Endometrium (tissue), 2 donors: ENCODE results near the gene EVA1A.

Experiments used
- FAIRE-seq: peaks from 2 replicates; lab custom pipeline; 2012; peaks lifted over from hg19 to GRCh38; lab: Jason Lieb, UNC
- donor health status: control.
- donor health status: control.

The EVA1A gene

GRCh38 chr2:75560768-75561565 is at the start of gene EVA1A:
Gene EVA1A (minus strand): TSS chr2:75560939. CDS start chr2:75518140, 42,799 bp downstream.
- FAIRE-seq = no peak

- no peak for FAIRE-seq
Observed at GRCh38 chr2:75609937-75610508, 49.3 kb upstream of the EVA1A start.

GRCh38 chr2:75609334-75609689 is 48.6 kb upstream of the EVA1A start:
- no peak for FAIRE-seq

GRCh38 chr2:75608684-75609333 is 48.1 kb upstream of the EVA1A start:
- FAIRE-seq = no peak

- FAIRE-seq = no peak
Observed at GRCh38 chr2:75607988-75608683, 47.4 kb upstream of the EVA1A start.

GRCh38 chr2:75607400-75607798 is 46.7 kb upstream of the EVA1A start:
- no peak for FAIRE-seq

- FAIRE-seq = no peak
Observed at GRCh38 chr2:75606761-75607399, 46.1 kb upstream of the EVA1A start.

GRCh38 chr2:75605770-75606529 is 45.2 kb upstream of the EVA1A start:
- FAIRE-seq = no peak

- no peak for FAIRE-seq
Observed at GRCh38 chr2:75604484-75604883, 43.7 kb upstream of the EVA1A start.

- no peak for FAIRE-seq
Observed at GRCh38 chr2:75603477-75603876, 42.7 kb upstream of the EVA1A start.

- no peak for FAIRE-seq
Observed at GRCh38 chr2:75602724-75603342, 42.1 kb upstream of the EVA1A start.

- no peak for FAIRE-seq
Observed at GRCh38 chr2:75600461-75601011, 39.8 kb upstream of the EVA1A start.

GRCh38 chr2:75598589-75599155 is 37.9 kb upstream of the EVA1A start:
- FAIRE-seq = no peak

GRCh38 chr2:75597949-75598348 is 37.2 kb upstream of the EVA1A start:
- FAIRE-seq = no peak

GRCh38 chr2:75596784-75597183 is 36.0 kb upstream of the EVA1A start:
- FAIRE-seq = no peak

GRCh38 chr2:75595541-75596395 is 35.0 kb upstream of the EVA1A start:
- FAIRE-seq = no peak

- no peak for FAIRE-seq
Observed at GRCh38 chr2:75594596-75594995, 33.9 kb upstream of the EVA1A start.

- FAIRE-seq = no peak
Observed at GRCh38 chr2:75592888-75593287, 32.1 kb upstream of the EVA1A start.

GRCh38 chr2:75592030-75592429 is 31.3 kb upstream of the EVA1A start:
- FAIRE-seq = no peak
